Measurements from ENCODE around the gene CTSD.
A peak's percentile ranks its signal among the peaks of the same experiment; 100 is the strongest.

Gene CTSD

GRCh38 chr11:1754376-1755150, 9.2 kb downstream of the CTSD start:
- peak in 1 of 3 donors; percentile 29 for DNase-seq

- DNase-seq, result no peak
Observed at GRCh38 chr11:1753929-1754305, 9.8 kb downstream of the CTSD start.

- DNase-seq, result no peak
Observed at GRCh38 chr11:1753229-1753928, 10.3 kb downstream of the CTSD start.

- DNase-seq, result no peak
Observed at GRCh38 chr11:1752907-1753228, 10.9 kb downstream of the CTSD start.

GRCh38 chr11:1751999-1752906, 11.5 kb downstream of the CTSD start:
- no peak for DNase-seq

- no peak for DNase-seq
Observed at GRCh38 chr11:1751531-1751921, 12.2 kb downstream of the CTSD start.

GRCh38 chr11:1750840-1751530, 12.7 kb downstream of the CTSD start:
- DNase-seq, result peak in 1 of 3 donors; percentile 48

GRCh38 chr11:1750481-1750839, 13.3 kb downstream of the CTSD start, which contains the start of gene IFITM10:
IFITM10 (minus strand) TSS chr11:1750595; CDS start chr11:1750442, 153 bp downstream.
- DNase-seq, result peak in 1 of 3 donors; percentile 55

- peak; percentile 58 to 67 (median 67) for DNase-seq
Observed at GRCh38 chr11:1749395-1750351, 14.1 kb downstream of the CTSD start.

- peak; percentile 54 to 78 (median 70) for DNase-seq
Observed at GRCh38 chr11:1748636-1749394, 14.9 kb downstream of the CTSD start.

- DNase-seq, result no peak
Observed at GRCh38 chr11:1747753-1748635, 15.7 kb downstream of the CTSD start.

- DNase-seq, result no peak
Observed at GRCh38 chr11:1746956-1747752, 16.6 kb downstream of the CTSD start.

- DNase-seq, result peak; percentile 68 to 72 (median 69)
Observed at GRCh38 chr11:1746511-1746931, 17.2 kb downstream of the CTSD start.

- DNase-seq, result no peak
Observed at GRCh38 chr11:1745701-1746320, 17.9 kb downstream of the CTSD start.

- DNase-seq, result no peak
Observed at GRCh38 chr11:1744891-1745700, 18.6 kb downstream of the CTSD start.

GRCh38 chr11:1744137-1744886, 19.4 kb downstream of the CTSD start:
- DNase-seq, result no peak

Data from suppressor macrophage treated with lipopolysaccharide for 1 hour (primary cell).